GM23248 (cell line): ENCODE results near the gene FBXL4. TPM values are rescaled to one million over a fixed set of nuclear protein-coding genes. Genes with fewer than 3 reads are reported as not detected.

Source experiments
- DNase-seq: peaks from one replicate; pipeline ENCODE4 v3.0.0-alpha.2; 2015
- H2AFZ ChIP-seq: fragments of 200-600 bp; sonication (generic); 2 replicates; pipeline ENCODE4 v1.6.1; 2016; ENCODE audit warnings: antibody characterized with exemption
- H3F3A ChIP-seq: fragments of 200-600 bp; sonication (generic); 2 replicates; pipeline ENCODE4 v1.6.1; 2016; ENCODE audit warnings: mild to moderate bottlenecking, antibody characterized with exemption, mixed run types; ENCODE audit not compliant: insufficient read depth
- H3K27ac ChIP-seq: fragments of 200-600 bp; sonication (generic); 2 replicates; pipeline ENCODE4 v1.5.1; 2016; ENCODE audit warnings: mild to moderate bottlenecking
- H3K27me3 ChIP-seq: fragments of 200-600 bp; sonication (generic); replicated peaks from 2 replicates; pipeline ENCODE4 v1.6.1; 2016; ENCODE audit warnings: mild to moderate bottlenecking; ENCODE audit not compliant: insufficient read depth
- H3K36me3 ChIP-seq: fragments of 200-600 bp; sonication (generic); 2 replicates; pipeline ENCODE4 v1.6.1; 2016; ENCODE audit warnings: low read depth, mild to moderate bottlenecking
- H3K4me1 ChIP-seq: fragments of 200-600 bp; sonication (generic); 2 replicates; pipeline ENCODE4 v1.6.1; 2016; ENCODE audit warnings: mild to moderate bottlenecking; ENCODE audit not compliant: insufficient read depth
- H3K4me2 ChIP-seq: fragments of 200-600 bp; sonication (generic); one replicate; pipeline ENCODE4 v1.6.1; 2016; ENCODE audit warnings: mild to moderate bottlenecking; ENCODE audit not compliant: unreplicated experiment
- H3K4me3 ChIP-seq: fragments of 200-600 bp; sonication (generic); 2 replicates; pipeline ENCODE4 v1.5.1; 2016; ENCODE audit warnings: mild to moderate bottlenecking
- H3K79me2 ChIP-seq: fragments of 200-600 bp; sonication (generic); 2 replicates; pipeline ENCODE4 v1.6.1; 2016; ENCODE audit warnings: mild to moderate bottlenecking; ENCODE audit not compliant: insufficient read depth
- H3K9ac ChIP-seq: fragments of 200-600 bp; sonication (generic); 2 replicates; pipeline ENCODE4 v1.6.1; 2016; ENCODE audit warnings: mild to moderate bottlenecking
- H3K9me2 ChIP-seq: fragments of 200-600 bp; sonication (generic); 2 replicates; pipeline ENCODE4 v1.6.1; 2016; ENCODE audit warnings: mixed run types, mild to moderate bottlenecking, moderate library complexity; ENCODE audit not compliant: insufficient read depth
- H3K9me3 ChIP-seq: fragments of 200-600 bp; sonication (generic); one replicate; pipeline ENCODE4 v1.6.1; 2017; ENCODE audit warnings: low read depth
- H4K20me1 ChIP-seq: fragments of 200-600 bp; sonication (generic); 2 replicates; pipeline ENCODE4 v1.6.0; 2016; ENCODE audit not compliant: insufficient read depth
- EZH2 ChIP-seq: fragments of 200-600 bp; sonication (generic); IDR thresholded peaks from 2 replicates; pipeline ENCODE4 v1.6.1; 2018; ENCODE audit warnings: antibody characterized with exemption, mild to moderate bottlenecking; ENCODE audit not compliant: insufficient read depth, poor library complexity, severe bottlenecking
- EZH2phosphoT487 ChIP-seq: fragments of 200-600 bp; sonication (generic); IDR thresholded peaks from 2 replicates; pipeline ENCODE4 v1.6.1; 2018; ENCODE audit warnings: antibody characterized with exemption, moderate library complexity, mild to moderate bottlenecking, low read depth; ENCODE audit not compliant: insufficient read depth
- WGBS, 2 experiments: methylation state at CpG; one replicate each; pipeline ENCODE4 v1.1.6; 2015 to 2017; ENCODE audit warnings: low lambda C conversion rate in 2 of 2, low coverage in 1 of 2; ENCODE audit errors: missing lambda C conversion rate in 2 of 2; 5-methylcytosine and 5-hydroxymethylcytosine counted together
- in situ Hi-C: fragments of 300-500 bp; cut with MboI; formaldehyde crosslinking; loops from 2 replicates; pipeline ENCODE4 v1.15.0; 2020
- polyA plus RNA-seq: library from polyadenylated mRNA; unstranded; fragments of >200 nt; fragmentation: Nextera tagmentation; extraction: Ambion mirVana; gene quantifications from 2 replicates; pipeline ENCODE4 v1.2.1, GENCODE V29; 2016
- total RNA-seq: library from RNA; depleted of rRNA; stranded (reverse); fragments of >200 nt; shearing (Covaris generic); gene quantifications from 2 replicates; pipeline ENCODE4 v1.2.3, GENCODE V29; 2014

The FBXL4 gene
- total and polyA plus RNA-seq, 2 experiments from 2014 or later: 11.3 to 15.1 TPM

DNA sequence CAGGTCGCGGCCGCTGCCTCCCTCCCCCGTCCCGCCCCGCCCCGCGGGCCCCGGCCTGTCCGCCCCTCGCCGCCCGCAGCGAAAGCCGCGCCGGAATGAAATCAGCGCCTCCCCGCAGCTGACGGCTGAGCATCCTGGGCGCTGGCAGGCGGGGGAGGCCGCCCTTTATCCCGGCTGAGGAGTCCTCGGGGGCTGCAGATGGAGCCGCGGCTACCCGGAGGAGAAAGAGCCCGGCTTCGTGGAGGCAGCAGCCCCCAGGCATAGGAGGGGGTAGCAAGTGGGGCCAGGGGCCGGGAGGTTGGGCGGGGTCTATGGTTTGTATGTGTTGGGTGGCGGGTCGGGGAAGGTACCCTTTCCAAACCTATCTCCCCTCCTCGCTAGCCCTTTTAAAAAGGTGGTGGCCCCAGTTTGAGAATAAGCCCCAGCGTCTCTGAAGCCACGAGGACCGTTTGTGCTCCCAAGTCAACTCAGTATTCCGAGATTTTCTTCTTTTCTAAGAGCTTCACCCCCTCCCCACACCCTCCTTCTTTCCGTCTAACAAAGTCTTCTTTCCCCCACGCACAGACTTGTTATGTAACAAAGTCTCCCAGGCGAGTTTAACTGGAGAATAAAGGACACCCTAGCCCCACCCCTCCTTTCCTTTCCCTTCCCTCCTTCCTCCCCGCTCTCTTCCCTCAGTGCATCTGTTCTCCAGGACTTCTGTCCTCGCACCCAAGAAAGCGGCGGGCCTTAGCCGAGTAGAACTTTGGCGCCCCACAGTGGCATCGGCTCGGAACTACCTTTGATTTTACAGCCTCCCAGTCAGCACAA is 102.3 kb downstream of the FBXL4 start:
- TF ChIP-seq EZH2phosphoT487 (no peak), EZH2 (peak; percentile 39)
- Histone ChIP-seq H3K4me2 (peak overlapping the region; percentile 66), H3F3A (0 out of 2 replicates have a peak, but pooled peaks cover 7% of the 10 kb centered on the region), H3K4me1 (no peaks in the 10 kb centered on the region), H2AFZ (peak overlapping the region; percentile 57), H3K4me3 (peak overlapping the region; percentile 67), H3K27ac (no peak overlapping the region), H3K27me3 (peaks cover 43% of the 10 kb centered on the region), H3K9me3 (no peaks in the 10 kb centered on the region), H3K9ac (no peak overlapping the region), H3K36me3 (no peaks in the 10 kb centered on the region), H4K20me1 (no peaks in the 10 kb centered on the region), H3K9me2 (no peaks in the 10 kb centered on the region), H3K79me2 (no peaks in the 10 kb centered on the region)
- 1 to 3% methylated on average over 39 to 48 of the region's 50 CpGs for WGBS, 2 experiments
- in situ Hi-C loops: loop anchor here (25.0 kb wide), 1 partner anchor 1358 kb away; no protein-coding TSS in a partner anchor
- peak; percentile 90 for DNase-seq

DNA sequence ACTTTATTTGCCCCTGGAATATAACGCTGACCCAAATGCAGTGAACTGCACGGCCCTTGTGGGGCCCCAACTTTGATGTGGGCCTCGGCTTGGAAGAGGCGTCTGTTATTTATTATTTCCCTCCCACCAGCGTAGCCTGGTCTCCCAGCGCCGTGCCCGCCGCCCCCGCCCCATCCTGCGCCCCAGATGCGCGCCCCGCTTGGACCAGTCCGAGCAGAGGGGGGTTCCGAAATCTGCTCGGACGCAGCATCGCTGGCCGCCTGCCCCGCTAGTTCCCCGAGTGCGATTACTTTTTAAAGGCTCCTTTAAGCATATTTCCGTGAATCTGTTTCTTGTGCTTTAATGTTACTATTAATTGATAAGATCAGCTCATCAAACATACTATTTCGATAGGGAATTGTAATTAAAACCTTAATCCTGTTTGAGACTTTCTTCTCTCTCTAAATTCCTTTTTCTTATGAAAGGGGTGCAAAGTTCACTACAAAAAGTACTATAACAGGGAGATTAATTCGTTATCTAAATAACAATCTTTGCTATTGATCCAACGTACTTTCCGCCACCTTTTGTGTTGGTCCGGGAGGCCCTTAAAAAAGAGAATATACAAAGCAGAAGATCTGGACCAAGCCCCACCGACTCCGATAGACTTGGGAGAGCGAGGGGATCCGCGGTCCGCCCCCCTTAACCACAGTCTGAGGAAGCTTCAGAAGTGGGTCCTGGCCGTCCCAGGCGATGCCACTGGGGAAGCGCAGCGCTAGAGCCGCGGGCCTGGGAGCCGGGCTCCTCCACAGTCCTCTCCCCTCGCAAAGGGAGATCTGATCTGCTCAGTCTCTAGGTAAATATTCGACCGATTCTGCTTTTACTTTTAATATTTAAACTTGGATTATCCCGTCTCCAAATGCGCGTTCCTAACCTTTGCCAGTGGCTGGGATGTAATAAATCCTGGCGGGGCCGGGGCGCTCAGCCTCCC is 103.2 kb downstream of the FBXL4 start:
- WGBS, 2 experiments: 35 to 45% methylated on average over 41 to 51 of the region's 51 CpGs
- Histone ChIP-seq H2AFZ (peak overlapping the region; percentile 57), H3K9me3 (no peaks in the 10 kb centered on the region), H3K27ac (no peak overlapping the region), H3K4me2 (peak overlapping the region; percentile 66), H3K27me3 (peaks cover 51% of the 10 kb centered on the region), H3K9me2 (no peaks in the 10 kb centered on the region), H4K20me1 (no peaks in the 10 kb centered on the region), H3K36me3 (no peaks in the 10 kb centered on the region), H3K4me3 (peak overlapping the region; percentile 67), H3F3A (0 out of 2 replicates have a peak, but pooled peaks cover under 1% of the 10 kb centered on the region), H3K9ac (no peak overlapping the region), H3K79me2 (no peaks in the 10 kb centered on the region), H3K4me1 (no peaks in the 10 kb centered on the region)
- in situ Hi-C loops: loop anchor here (25.0 kb wide), 1 partner anchor 1357 kb away; no protein-coding TSS in a partner anchor
- no peak for DNase-seq
- no peak for TF ChIP-seq EZH2
- TF ChIP-seq EZH2phosphoT487: no peak

DNA sequence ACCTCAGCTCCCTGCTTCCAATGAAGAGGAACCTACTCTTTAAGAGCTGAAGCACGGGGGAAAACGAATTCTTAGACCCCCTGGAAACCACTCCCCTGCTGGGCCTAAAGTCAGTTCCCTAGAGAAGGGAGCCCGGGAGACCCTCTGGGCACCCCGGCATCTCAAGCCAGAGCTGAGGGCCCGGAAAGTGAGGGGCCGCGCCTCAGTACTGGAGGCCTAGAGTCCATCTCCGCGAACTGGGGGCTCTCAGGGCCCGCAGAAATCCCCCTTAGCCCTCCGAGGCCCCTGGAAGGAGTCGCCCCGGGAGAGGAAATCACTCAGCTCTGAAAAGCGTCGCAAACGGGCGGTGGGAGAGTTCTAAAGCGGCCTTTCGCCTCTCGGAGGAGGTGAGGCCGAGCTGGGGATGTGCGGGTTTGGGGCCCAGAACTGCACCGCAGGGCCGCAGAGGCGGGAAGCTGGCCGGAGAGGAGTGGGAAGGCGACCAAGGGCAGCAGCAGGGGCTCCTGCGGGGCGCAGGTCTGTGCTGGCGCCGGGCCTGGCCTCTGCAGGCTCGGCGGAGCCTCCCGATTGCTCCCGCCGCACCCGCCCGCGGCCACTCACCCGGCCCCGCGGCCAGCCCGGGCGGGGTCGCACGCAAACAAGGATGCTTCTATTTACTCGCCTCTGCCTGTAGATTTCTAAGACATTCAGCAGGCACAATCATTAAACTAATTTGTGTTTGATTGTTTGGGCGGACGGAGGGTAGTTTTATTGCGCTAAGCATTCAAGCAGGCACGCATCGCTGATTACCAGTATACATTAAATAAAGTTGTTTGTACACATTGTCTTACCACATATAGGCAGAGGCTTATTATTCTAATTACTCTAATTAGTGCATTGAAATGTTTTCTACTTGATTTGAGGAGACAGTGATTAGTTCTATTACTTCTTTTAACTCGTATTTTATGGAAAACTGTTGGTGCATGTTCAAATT is 104.2 kb downstream of the FBXL4 start:
- Histone ChIP-seq H3K4me3 (no peak overlapping the region), H2AFZ (no peak overlapping the region), H3F3A (no peaks in the 10 kb centered on the region), H3K9ac (no peak overlapping the region), H3K79me2 (no peaks in the 10 kb centered on the region), H4K20me1 (no peaks in the 10 kb centered on the region), H3K27me3 (peaks cover 61% of the 10 kb centered on the region), H3K4me2 (no peak overlapping the region), H3K27ac (no peak overlapping the region), H3K9me3 (no peaks in the 10 kb centered on the region), H3K4me1 (no peaks in the 10 kb centered on the region), H3K9me2 (no peaks in the 10 kb centered on the region), H3K36me3 (no peaks in the 10 kb centered on the region)
- in situ Hi-C loops: loop anchor here (25.0 kb wide), 1 partner anchor 1356 kb away; no protein-coding TSS in a partner anchor
- 91 to 92% methylated on average over 51 to 53 of the region's 53 CpGs for WGBS, 2 experiments
- TF ChIP-seq EZH2phosphoT487: no peak
- DNase-seq: no peak
